Hepatocyte (in vitro differentiated cells): ENCODE results near the gene SPRN.

Experiments
- EZH2 ChIP-seq: fragments of 200-600 bp; sonication (generic); IDR thresholded peaks from 2 replicates; pipeline ENCODE4 v1.6.1; 2016; ENCODE audit warnings: antibody characterized with exemption, mild to moderate bottlenecking, borderline replicate concordance
- TF ChIP-seq, protein P1 (sequence below): fragments of 200-600 bp; sonication (generic); IDR thresholded peaks from 2 replicates; pipeline ENCODE4 v1.5.1; 2016; ENCODE audit warnings: antibody characterized with exemption, mild to moderate bottlenecking; ENCODE audit not compliant: poor library complexity

DNA sequence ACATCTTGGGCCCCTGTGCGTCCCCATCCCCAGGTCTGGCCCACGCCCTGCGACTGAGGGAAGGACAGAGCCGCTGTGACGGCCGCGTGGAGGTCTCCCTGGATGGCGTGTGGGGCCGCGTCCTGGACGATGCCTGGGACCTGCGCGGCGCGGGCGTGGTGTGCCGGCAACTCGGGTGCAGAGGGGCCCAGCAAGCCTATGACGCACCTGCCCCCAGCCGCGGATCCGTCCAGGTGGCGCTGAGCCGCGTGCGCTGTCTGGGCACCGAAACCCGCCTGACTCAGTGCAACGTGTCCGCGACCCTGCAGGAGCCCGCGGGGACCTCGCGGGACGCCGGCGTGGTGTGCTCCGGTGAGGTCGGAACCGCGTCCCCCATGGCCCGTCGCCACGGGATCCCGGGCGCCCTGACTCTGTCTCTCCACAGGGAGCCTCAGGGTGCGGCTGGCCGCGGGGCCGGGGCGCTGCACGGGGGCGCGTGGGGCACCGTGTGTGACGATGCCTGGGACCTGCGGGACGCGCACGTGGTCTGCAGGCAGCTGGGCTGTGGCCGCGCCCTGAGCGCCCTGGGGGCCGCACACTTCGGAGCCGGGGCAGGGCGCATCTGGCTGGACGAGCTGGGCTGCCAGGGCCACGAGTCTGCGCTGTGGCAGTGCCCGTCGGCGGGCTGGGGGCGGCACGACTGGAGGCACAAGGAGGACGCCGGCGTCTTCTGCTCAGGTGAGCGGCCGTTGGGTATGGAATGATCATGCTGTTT is 35.2 kb upstream of the SPRN start:
- TF ChIP-seq, protein P1, sequence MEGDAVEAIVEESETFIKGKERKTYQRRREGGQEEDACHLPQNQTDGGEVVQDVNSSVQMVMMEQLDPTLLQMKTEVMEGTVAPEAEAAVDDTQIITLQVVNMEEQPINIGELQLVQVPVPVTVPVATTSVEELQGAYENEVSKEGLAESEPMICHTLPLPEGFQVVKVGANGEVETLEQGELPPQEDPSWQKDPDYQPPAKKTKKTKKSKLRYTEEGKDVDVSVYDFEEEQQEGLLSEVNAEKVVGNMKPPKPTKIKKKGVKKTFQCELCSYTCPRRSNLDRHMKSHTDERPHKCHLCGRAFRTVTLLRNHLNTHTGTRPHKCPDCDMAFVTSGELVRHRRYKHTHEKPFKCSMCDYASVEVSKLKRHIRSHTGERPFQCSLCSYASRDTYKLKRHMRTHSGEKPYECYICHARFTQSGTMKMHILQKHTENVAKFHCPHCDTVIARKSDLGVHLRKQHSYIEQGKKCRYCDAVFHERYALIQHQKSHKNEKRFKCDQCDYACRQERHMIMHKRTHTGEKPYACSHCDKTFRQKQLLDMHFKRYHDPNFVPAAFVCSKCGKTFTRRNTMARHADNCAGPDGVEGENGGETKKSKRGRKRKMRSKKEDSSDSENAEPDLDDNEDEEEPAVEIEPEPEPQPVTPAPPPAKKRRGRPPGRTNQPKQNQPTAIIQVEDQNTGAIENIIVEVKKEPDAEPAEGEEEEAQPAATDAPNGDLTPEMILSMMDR = no peak
- TF ChIP-seq EZH2 = no peak
